WTC11 (cell line): ENCODE measurements around the gene TANC1. TPM values are rescaled to one million over a fixed set of nuclear protein-coding genes. Genes with fewer than 3 reads are reported as not detected.

Experiments
- ATAC-seq: fragments of 200-7000 bp; cut with Tn5 transposase; 2 replicates; pipeline ENCODE4 v1.10.0; 2021; ENCODE audit warnings: mild to moderate bottlenecking, moderate library complexity
- CTCF ChIA-PET: fragments of 300-600 bp; sonication (Branson Sonifier 250); formaldehyde crosslinking; loops from one replicate; lab custom pipeline; 2021; ENCODE audit warnings: antibody characterized with exemption; lab: Charles Lee
- POLR2A ChIA-PET: fragments of 350-600 bp; sonication (Branson Sonifier 250); formaldehyde crosslinking; loops from one replicate; lab custom pipeline; 2021; ENCODE audit warnings: antibody characterized with exemption; lab: Charles Lee
- DNase-seq: peaks from one replicate; pipeline ENCODE4 v3.0.0; 2021; ENCODE audit warnings: low spot score
- H3K27ac Mint-ChIP-seq: 2 replicates; pipeline ENCODE4 v1.8.0; 2021; ENCODE audit warnings: mixed read lengths
- H3K27me3 Mint-ChIP-seq: 2 replicates; pipeline ENCODE4 v1.8.0; 2021; ENCODE audit warnings: low read depth, mild to moderate bottlenecking, moderate library complexity, mixed read lengths
- H3K36me3 Mint-ChIP-seq: 2 replicates; pipeline ENCODE4 v1.8.0; 2021; ENCODE audit warnings: mixed read lengths
- H3K4me1 Mint-ChIP-seq: 2 replicates; pipeline ENCODE4 v1.8.0; 2022; ENCODE audit warnings: mixed read lengths
- H3K4me3 Mint-ChIP-seq: 2 replicates; pipeline ENCODE4 v1.8.0; 2021; ENCODE audit warnings: mild to moderate bottlenecking, moderate library complexity, mixed read lengths
- H3K9me3 Mint-ChIP-seq: 2 replicates; pipeline ENCODE4 v1.8.0; 2021; ENCODE audit warnings: mixed read lengths
- AFF4 ChIP-seq: sonication (generic); formaldehyde crosslinking; IDR thresholded peaks from 2 replicates; pipeline ENCODE4 v1.8.1; 2023; ENCODE audit warnings: mild to moderate bottlenecking, missing genetic modification reagents, borderline replicate concordance
- AR ChIP-seq: fragments of 250-450 bp; sonication (Bioruptor Pico); IDR thresholded peaks from 2 replicates; pipeline ENCODE4 v1.9.0; 2021; ENCODE audit warnings: mild to moderate bottlenecking
- CBFB ChIP-seq: sonication (generic); formaldehyde crosslinking; IDR thresholded peaks from 2 replicates; pipeline ENCODE4 v1.8.1; 2022; ENCODE audit warnings: mild to moderate bottlenecking, low read depth, missing genetic modification reagents
- CTCF ChIP-seq: fragments of 200-600 bp; IDR thresholded peaks from 2 replicates; pipeline ENCODE4 v1.8.0; 2022; ENCODE audit warnings: antibody characterized with exemption
- E2F4 ChIP-seq: sonication (generic); formaldehyde crosslinking; IDR thresholded peaks from 2 replicates; pipeline ENCODE4 v1.8.1; 2022; ENCODE audit warnings: low read depth, mild to moderate bottlenecking, moderate library complexity, missing genetic modification reagents, borderline replicate concordance
- NFYB ChIP-seq: sonication (generic); formaldehyde crosslinking; conservative IDR thresholded peaks from 2 replicates; pipeline ENCODE4 v1.8.0; 2022; ENCODE audit warnings: low read depth, missing genetic modification reagents
- NR1H2 ChIP-seq: sonication (generic); formaldehyde crosslinking; IDR thresholded peaks from 2 replicates; pipeline ENCODE4 v1.9.0; 2021; ENCODE audit warnings: mild to moderate bottlenecking, moderate library complexity, missing genetic modification reagents
- NR2C2 ChIP-seq: sonication (generic); formaldehyde crosslinking; IDR thresholded peaks from 2 replicates; pipeline ENCODE4 v1.8.0; 2022; ENCODE audit warnings: mild to moderate bottlenecking, missing genetic modification reagents
- RORB ChIP-seq: fragments of 250-450 bp; sonication (Bioruptor Pico); IDR thresholded peaks from 2 replicates; pipeline ENCODE4 v1.9.0; 2021; ENCODE audit warnings: mild to moderate bottlenecking
- SOX15 ChIP-seq: fragments of 250-450 bp; sonication (Bioruptor Pico); IDR thresholded peaks from 2 replicates; pipeline ENCODE4 v1.9.0; 2021; ENCODE audit warnings: mild to moderate bottlenecking
- ZNF121 ChIP-seq: sonication (generic); formaldehyde crosslinking; IDR thresholded peaks from 2 replicates; pipeline ENCODE4 v1.8.0; 2023; ENCODE audit warnings: missing genetic modification reagents
- ZNF512 ChIP-seq: sonication (generic); formaldehyde crosslinking; IDR thresholded peaks from 2 replicates; pipeline ENCODE4 v1.8.1; 2022; ENCODE audit warnings: missing genetic modification reagents, borderline replicate concordance
- total RNA-seq: library from RNA; stranded (reverse); gene quantifications from 3 replicates; pipeline ENCODE4 v1.2.3, GENCODE V29; 2021

The TANC1 gene
- total RNA-seq, 1 experiment from 2014 or later = 11.6 TPM

GRCh38 chr2:159228081-159228581 lies 259.7 kb downstream of the TANC1 start:
- H3K9me3 Mint-ChIP-seq = no peaks in the 10 kb centered on the region
- DNase-seq = no peak
- CTCF ChIA-PET = interaction anchor here (1.8 kb wide), 1 partner anchor 110 kb away, joined by 5 read pairs; no protein-coding TSS in a partner anchor

GRCh38 chr2:159229476-159230144 lies 261.2 kb downstream of the TANC1 start:
- no peak overlapping the region for H3K4me3 Mint-ChIP-seq
- peaks cover 5% of the 10 kb centered on the region; the same call in 1 of the 2 replicates for H3K4me1 Mint-ChIP-seq
- H3K27ac Mint-ChIP-seq = no peak overlapping the region
- DNase-seq (no peak), ATAC-seq (no peak)
- ChIA-PET POLR2A (no interaction called here), CTCF (no interaction called here)
- no peaks in the 10 kb centered on the region for H3K9me3 Mint-ChIP-seq
- no peaks in the 10 kb centered on the region for H3K27me3 Mint-ChIP-seq
- H3K36me3 Mint-ChIP-seq = peaks cover 7% of the 10 kb centered on the region
- TF ChIP-seq AFF4 (no peak), ZNF512 (CRISPR knock-in tag) (no peak), SOX15 (CRISPR knock-in tag) (no peak), NFYB (CRISPR knock-in tag) (no peak), NR1H2 (CRISPR knock-in tag) (no peak), AR (CRISPR knock-in tag) (no peak), E2F4 (CRISPR knock-in tag) (no peak), CBFB (CRISPR knock-in tag) (no peak), NR2C2 (CRISPR knock-in tag) (no peak)

More at GRCh38 chr2:159228081-159228581, 259.7 kb downstream of the TANC1 start:
- POLR2A ChIA-PET = interaction anchor here (0.6 kb wide), 1 partner anchor 389 kb away, joined by 3 read pairs; no protein-coding TSS in a partner anchor
- Mint-ChIP-seq H3K27me3 (no peaks in the 10 kb centered on the region), H3K36me3 (peaks cover 7% of the 10 kb centered on the region), H3K4me3 (no peak overlapping the region), H3K4me1 (peaks cover 5% of the 10 kb centered on the region; the same call in 1 of the 2 replicates), H3K27ac (no peak overlapping the region; the same call in 1 of the 2 replicates)
- no peak for ATAC-seq
- TF ChIP-seq ZNF121 (CRISPR knock-in tag) (no peak), RORB (CRISPR knock-in tag) (no peak), AR (CRISPR knock-in tag) (no peak), CTCF (no peak)
- TF ChIP-seq, all 79 proteins: peak for 0
